PC-9 (cell line): ENCODE measurements around the gene FAM3C. TPM values are rescaled to one million over a fixed set of nuclear protein-coding genes. Genes with fewer than 3 reads are reported as not detected.

ENCODE experiments used
- BruUV-seq: library from RNA; stranded (reverse); fragments of 400-500 nt; replicated peaks from 2 replicates; lab custom pipeline; 2021; lab: Mats Ljungman, UMichigan
- CTCF ChIA-PET: fragments of 300-600 bp; sonication (Branson Sonifier 250); formaldehyde crosslinking; loops from one replicate; lab custom pipeline; 2022; ENCODE audit warnings: antibody characterized with exemption; lab: Charles Lee
- POLR2A ChIA-PET: fragments of 300-600 bp; sonication (Branson Sonifier 250); formaldehyde crosslinking; loops from one replicate; lab custom pipeline; 2022; ENCODE audit warnings: antibody characterized with exemption; ENCODE audit not compliant: unreplicated experiment; lab: Charles Lee
- DNase-seq, 2 experiments: peaks; one replicate each; pipeline versions ENCODE4 v3.0.0 to v3.0.0-alpha.2; 2015 to 2022; ENCODE audit warnings: mixed read lengths in 1 of 2
- H2AFZ ChIP-seq: fragments of 200-600 bp; sonication (generic); 2 replicates; pipeline ENCODE4 v1.8.1; 2017; ENCODE audit warnings: antibody characterized with exemption
- H3F3A ChIP-seq: fragments of 200-600 bp; sonication (generic); 2 replicates; pipeline ENCODE4 v1.8.1; 2017; ENCODE audit warnings: antibody characterized with exemption, mild to moderate bottlenecking, low read depth; ENCODE audit not compliant: insufficient read depth
- H3K27ac ChIP-seq: fragments of 200-600 bp; sonication (generic); 2 replicates; pipeline ENCODE4 v1.6.1; 2016; ENCODE audit warnings: mixed run types
- H3K27me3 ChIP-seq: fragments of 200-600 bp; sonication (generic); 2 replicates; pipeline ENCODE4 v1.6.1; 2016; ENCODE audit warnings: low read depth, mixed run types; ENCODE audit not compliant: insufficient read depth
- H3K36me3 ChIP-seq: fragments of 200-600 bp; sonication (generic); 2 replicates; pipeline ENCODE4 v1.6.1; 2016; ENCODE audit warnings: low read depth, mixed run types
- H3K4me1 ChIP-seq: fragments of 200-600 bp; sonication (generic); replicated peaks from 2 replicates; pipeline ENCODE4 v1.6.1; 2016; ENCODE audit warnings: mixed run types; ENCODE audit not compliant: insufficient read depth
- H3K4me2 ChIP-seq: fragments of 200-600 bp; sonication (generic); 2 replicates; pipeline ENCODE4 v1.6.1; 2017; ENCODE audit warnings: mixed run types
- H3K4me3 ChIP-seq: fragments of 200-600 bp; sonication (generic); 2 replicates; pipeline ENCODE4 v1.6.1; 2016; ENCODE audit warnings: mixed run types
- H3K79me2 ChIP-seq: fragments of 200-600 bp; sonication (generic); 2 replicates; pipeline ENCODE4 v1.6.1; 2017; ENCODE audit warnings: low read depth, mixed run types
- H3K9me2 ChIP-seq: fragments of 200-600 bp; sonication (generic); 2 replicates; pipeline ENCODE4 v1.8.1; 2017; ENCODE audit warnings: mild to moderate bottlenecking; ENCODE audit not compliant: insufficient read depth
- H3K9me3 ChIP-seq: fragments of 200-600 bp; sonication (generic); 2 replicates; pipeline ENCODE4 v1.8.1; 2016; ENCODE audit warnings: low read depth; ENCODE audit not compliant: insufficient read depth
- H4K20me1 ChIP-seq: fragments of 200-600 bp; sonication (generic); 2 replicates; pipeline ENCODE4 v1.8.1; 2017; ENCODE audit not compliant: insufficient read depth
- EZH2 ChIP-seq: fragments of 200-600 bp; sonication (generic); IDR thresholded peaks from 2 replicates; pipeline ENCODE4 v1.8.0; 2017; ENCODE audit warnings: antibody characterized with exemption, low read depth
- intact Hi-C: fragments of 100-400 bp; cut with micrococcal nuclease; formaldehyde crosslinking; loops from one replicate; pipeline ENCODE4 v1.10.0; 2022; ENCODE audit not compliant: unreplicated experiment
- total RNA-seq: library from RNA; stranded (reverse); gene quantifications from 2 replicates; pipeline ENCODE4 v1.2.3, GENCODE V29; 2021
- TF ChIP-seq, protein P1 (sequence below): fragments of 200-600 bp; sonication (generic); conservative IDR thresholded peaks from 2 replicates; pipeline ENCODE4 v1.6.1; 2017; ENCODE audit warnings: mixed run types, antibody characterized with exemption, mild to moderate bottlenecking, moderate library complexity

FAM3C gene
- total RNA-seq, 1 experiment from 2014 or later, result 134 TPM

DNA sequence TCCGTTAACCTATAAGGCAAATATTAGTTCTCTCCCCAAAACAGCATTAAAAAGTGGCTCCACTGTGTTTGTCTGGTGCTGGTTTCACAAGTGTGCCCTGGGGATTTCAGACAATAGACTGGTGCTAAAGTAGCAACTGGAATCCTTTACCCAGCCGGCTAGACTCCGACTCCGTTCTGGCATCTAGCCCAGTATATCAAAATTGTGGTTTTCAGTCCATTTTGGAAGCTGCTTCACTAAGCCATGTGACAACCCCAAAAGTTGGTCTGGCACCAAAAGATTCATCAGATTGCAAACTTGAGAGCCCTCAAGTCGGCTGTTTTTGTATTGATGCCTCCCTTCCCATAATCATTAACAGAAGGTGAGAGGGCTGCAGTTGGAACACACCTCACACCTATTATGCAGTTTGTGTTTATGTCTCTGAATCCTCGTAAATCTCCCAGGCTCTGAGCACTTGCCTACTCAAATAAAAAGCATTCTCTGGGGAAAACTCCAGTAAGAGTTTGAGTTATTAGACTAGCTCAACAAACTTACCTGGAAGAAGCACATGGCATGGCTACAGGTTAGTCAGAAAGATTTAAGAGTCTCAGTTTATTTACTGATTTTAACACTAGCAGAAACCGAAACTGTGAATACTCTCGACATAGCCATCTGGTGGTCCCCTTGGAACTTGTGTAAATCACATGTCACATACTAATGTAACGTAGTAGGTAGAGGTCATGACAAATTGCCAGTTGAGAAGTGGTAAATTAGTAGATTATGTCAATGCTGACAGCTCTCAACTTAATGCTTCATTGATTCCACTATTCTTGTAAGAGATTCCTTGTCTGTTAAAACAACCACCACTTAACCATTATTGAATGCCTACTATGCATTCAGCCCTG lies 82.1 kb downstream of the FAM3C start:
- H3K4me2 ChIP-seq, result no peak overlapping the region
- H3F3A ChIP-seq, result no peaks in the 10 kb centered on the region
- H3K4me1 ChIP-seq, result peaks cover 9% of the 10 kb centered on the region
- H4K20me1 ChIP-seq, result no peaks in the 10 kb centered on the region
- H3K79me2 ChIP-seq, result no peaks in the 10 kb centered on the region
- no peak overlapping the region for H2AFZ ChIP-seq
- H3K27ac ChIP-seq, result no peak overlapping the region
- no peak overlapping the region for H3K4me3 ChIP-seq
- ChIA-PET POLR2A (interaction anchor here (0.6 kb wide), 1 partner anchor 318 kb away, joined by 12 read pairs; no protein-coding TSS in a partner anchor), CTCF (interaction anchor here (1.1 kb wide), 1 partner anchor 182 kb away, joined by 3 read pairs; no protein-coding TSS in a partner anchor)
- no TSS peak for BruUV-seq
- no peaks in the 10 kb centered on the region for H3K27me3 ChIP-seq
- H3K9me2 ChIP-seq, result no peaks in the 10 kb centered on the region
- DNase-seq, result no peak
- intact Hi-C loops, result no loop called here
- H3K36me3 ChIP-seq, result no peaks in the 10 kb centered on the region
- no peaks in the 10 kb centered on the region for H3K9me3 ChIP-seq
- no peak for TF ChIP-seq EZH2

DNA sequence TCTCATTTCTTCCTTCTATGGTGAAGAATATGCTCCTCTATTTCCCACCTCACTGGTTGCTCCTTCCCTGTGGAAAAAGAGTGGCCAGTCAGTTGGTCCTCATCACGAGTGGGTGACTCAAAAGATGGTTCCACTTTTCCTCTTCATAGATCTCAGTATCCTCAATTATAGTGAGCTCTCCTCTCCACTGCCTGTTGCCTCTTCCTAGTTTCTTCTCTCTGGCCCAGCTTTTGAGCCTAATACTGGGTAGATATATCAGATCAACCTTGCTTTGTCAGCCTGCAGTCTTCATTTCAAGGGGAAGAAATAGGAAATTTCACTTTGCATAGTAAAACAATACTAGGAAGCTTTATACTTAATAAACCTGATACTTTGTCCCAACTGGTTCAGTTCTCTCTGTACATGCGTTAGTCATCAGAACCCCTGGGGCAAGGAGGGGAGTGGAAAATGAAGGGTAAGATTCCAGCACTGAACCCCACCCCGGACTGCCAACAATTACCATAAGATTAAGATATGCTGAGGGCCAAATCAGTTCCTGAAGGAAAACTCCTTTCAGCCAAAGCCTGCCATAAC lies 82.8 kb downstream of the FAM3C start:
- no peak overlapping the region for H3K4me2 ChIP-seq
- H3K4me3 ChIP-seq, result no peak overlapping the region
- H3F3A ChIP-seq, result no peaks in the 10 kb centered on the region
- ChIA-PET CTCF (interaction anchor here (1.1 kb wide), 1 partner anchor 181 kb away, joined by 3 read pairs; no protein-coding TSS in a partner anchor), POLR2A (interaction anchor here (0.5 to 0.6 kb wide), 3 partner anchors 48 to 317 kb away, joined by 3 to 12 read pairs (median 7); no protein-coding TSS in a partner anchor)
- H3K79me2 ChIP-seq, result no peaks in the 10 kb centered on the region
- H3K36me3 ChIP-seq, result no peaks in the 10 kb centered on the region
- H3K9me2 ChIP-seq, result no peaks in the 10 kb centered on the region
- H3K4me1 ChIP-seq, result peaks cover 9% of the 10 kb centered on the region
- no peaks in the 10 kb centered on the region for H3K9me3 ChIP-seq
- H3K27ac ChIP-seq, result no peak overlapping the region
- no peaks in the 10 kb centered on the region for H4K20me1 ChIP-seq
- TF ChIP-seq, protein P1, sequence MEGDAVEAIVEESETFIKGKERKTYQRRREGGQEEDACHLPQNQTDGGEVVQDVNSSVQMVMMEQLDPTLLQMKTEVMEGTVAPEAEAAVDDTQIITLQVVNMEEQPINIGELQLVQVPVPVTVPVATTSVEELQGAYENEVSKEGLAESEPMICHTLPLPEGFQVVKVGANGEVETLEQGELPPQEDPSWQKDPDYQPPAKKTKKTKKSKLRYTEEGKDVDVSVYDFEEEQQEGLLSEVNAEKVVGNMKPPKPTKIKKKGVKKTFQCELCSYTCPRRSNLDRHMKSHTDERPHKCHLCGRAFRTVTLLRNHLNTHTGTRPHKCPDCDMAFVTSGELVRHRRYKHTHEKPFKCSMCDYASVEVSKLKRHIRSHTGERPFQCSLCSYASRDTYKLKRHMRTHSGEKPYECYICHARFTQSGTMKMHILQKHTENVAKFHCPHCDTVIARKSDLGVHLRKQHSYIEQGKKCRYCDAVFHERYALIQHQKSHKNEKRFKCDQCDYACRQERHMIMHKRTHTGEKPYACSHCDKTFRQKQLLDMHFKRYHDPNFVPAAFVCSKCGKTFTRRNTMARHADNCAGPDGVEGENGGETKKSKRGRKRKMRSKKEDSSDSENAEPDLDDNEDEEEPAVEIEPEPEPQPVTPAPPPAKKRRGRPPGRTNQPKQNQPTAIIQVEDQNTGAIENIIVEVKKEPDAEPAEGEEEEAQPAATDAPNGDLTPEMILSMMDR, result no peak
- no peak for TF ChIP-seq EZH2
- intact Hi-C loops, result no loop called here
- no peak overlapping the region for H2AFZ ChIP-seq
- peak in 1 of 2 experiments; percentile 69 for DNase-seq
- BruUV-seq, result no TSS peak
- H3K27me3 ChIP-seq, result no peaks in the 10 kb centered on the region

DNA sequence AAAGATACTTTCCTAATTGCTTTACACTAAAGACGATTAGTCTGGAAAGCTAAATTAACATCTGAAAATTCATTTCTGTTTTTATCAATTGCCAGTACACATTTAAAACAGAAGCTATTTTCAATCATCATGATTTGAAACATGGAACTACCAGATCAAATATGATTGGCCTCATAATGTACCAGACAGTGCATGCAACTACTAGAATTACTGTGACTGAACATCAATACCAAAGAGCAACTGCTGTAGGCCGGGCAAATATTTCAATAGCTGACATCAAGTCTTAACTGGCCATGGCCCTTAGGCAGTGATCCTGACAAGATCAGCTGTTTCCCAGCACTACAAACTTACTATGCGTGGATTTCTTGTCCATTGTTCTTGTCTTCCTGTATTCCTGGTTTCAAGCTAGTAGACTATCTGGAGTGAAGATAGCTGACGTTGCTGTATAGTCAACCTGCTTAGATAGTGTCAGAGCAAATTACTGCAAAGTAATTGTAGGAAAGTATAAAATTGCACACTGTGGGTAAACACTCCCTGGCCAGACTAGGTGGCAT lies 89.0 kb downstream of the FAM3C start:
- TF ChIP-seq, protein P1, result no peak
- TF ChIP-seq EZH2, result no peak
- BruUV-seq, result no TSS peak
- no peaks in the 10 kb centered on the region for H3K9me3 ChIP-seq
- POLR2A ChIA-PET, result no interaction called here
- H2AFZ ChIP-seq, result no peak overlapping the region
- H3K4me2 ChIP-seq, result no peak overlapping the region
- no peaks in the 10 kb centered on the region for H3F3A ChIP-seq
- H3K27ac ChIP-seq, result no peak overlapping the region
- H3K36me3 ChIP-seq, result no peaks in the 10 kb centered on the region
- CTCF ChIA-PET, result no interaction called here
- H4K20me1 ChIP-seq, result no peaks in the 10 kb centered on the region
- no peaks in the 10 kb centered on the region for H3K27me3 ChIP-seq
- intact Hi-C loops, result no loop called here
- H3K9me2 ChIP-seq, result no peaks in the 10 kb centered on the region; the same call in 1 of the 2 replicates
- no peaks in the 10 kb centered on the region for H3K4me1 ChIP-seq
- no peak for DNase-seq
- no peaks in the 10 kb centered on the region for H3K79me2 ChIP-seq
- H3K4me3 ChIP-seq, result no peak overlapping the region
